NK-92 (cell line): ENCODE measurements around the gene SIPA1L3.
"Not testable (repeated sequence)": the region's sequence is repeated elsewhere in the genome, so short reads cannot be mapped to it uniquely, and the experiment has no call there.

Experiments
- DNase-seq: peaks from one replicate; lab custom pipeline; 2025; ENCODE audit not compliant: unreplicated experiment; lab: John Stamatoyannopoulos, UW

Gene SIPA1L3

DNA sequence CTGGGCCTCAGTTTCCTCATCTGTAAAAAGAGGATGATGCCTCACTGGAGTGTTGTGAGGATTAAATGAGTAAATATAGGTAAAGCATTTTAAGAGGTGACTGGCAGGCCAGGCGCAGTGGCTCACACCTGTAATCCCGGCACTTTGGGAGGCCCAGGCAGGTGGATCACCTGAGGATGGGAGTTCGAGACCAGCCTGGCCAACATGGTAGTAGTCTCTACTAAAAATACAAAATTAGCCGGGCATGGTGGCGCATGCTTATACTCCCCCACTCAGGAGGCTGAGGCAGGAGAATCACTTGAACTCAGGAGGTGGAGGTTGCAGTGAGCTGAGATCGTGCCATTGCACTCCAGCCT is 317.8 kb downstream of the SIPA1L3 start:
- DNase-seq = not testable (repeated sequence)

DNA sequence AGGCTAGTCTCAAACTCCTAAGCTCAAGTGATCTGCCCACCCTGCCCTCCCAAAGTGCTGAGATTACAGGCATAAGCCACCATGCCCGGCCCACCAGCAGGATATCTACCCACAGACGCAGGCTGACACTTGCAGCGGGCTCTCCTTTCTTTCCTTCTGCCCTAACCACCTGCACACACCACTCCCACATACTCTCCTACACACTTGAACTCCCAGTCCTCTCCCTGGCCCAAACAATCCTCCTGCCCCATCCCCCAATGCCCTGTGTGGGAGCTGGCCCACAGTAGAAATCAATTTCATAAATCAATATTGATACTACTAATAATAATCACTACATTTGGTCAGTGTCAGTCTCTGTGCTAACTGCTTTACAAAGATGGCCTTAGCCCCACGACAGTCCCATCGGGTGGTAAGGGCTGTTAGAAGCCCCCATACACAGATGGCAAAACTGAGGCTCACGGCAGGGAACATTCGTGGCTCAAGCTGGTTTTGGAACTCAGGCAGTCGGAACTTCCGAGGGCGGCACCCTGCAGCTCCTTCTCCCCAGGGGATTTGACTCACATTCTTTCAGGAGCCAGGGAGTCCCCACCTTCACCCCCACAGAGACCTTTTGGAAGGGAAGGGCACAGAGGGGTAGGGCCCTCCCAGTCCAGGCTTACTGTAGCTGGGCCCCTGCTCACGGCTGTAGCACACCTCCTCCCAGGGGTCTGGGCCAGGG is 320.4 kb downstream of the SIPA1L3 start:
- no peak for DNase-seq

DNA sequence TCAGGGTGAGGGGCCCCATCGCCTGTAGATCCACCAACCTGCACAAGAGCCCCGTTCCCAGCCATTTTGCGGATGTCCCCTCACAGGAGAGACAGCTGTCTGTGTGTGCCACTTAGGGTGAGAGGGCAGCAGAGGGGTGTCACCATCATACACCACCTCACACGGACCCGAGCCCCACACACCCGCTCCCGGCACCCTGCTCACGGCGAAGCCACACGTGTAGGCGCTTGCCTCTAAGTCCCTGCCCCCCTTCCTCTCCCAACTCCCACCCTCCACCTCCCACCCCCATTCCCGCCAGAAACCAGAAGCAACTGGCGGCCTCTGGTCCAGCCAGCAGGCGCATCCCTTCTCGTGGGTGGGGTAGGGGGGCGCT is 321.0 kb downstream of the SIPA1L3 start:
- DNase-seq = no peak

DNA sequence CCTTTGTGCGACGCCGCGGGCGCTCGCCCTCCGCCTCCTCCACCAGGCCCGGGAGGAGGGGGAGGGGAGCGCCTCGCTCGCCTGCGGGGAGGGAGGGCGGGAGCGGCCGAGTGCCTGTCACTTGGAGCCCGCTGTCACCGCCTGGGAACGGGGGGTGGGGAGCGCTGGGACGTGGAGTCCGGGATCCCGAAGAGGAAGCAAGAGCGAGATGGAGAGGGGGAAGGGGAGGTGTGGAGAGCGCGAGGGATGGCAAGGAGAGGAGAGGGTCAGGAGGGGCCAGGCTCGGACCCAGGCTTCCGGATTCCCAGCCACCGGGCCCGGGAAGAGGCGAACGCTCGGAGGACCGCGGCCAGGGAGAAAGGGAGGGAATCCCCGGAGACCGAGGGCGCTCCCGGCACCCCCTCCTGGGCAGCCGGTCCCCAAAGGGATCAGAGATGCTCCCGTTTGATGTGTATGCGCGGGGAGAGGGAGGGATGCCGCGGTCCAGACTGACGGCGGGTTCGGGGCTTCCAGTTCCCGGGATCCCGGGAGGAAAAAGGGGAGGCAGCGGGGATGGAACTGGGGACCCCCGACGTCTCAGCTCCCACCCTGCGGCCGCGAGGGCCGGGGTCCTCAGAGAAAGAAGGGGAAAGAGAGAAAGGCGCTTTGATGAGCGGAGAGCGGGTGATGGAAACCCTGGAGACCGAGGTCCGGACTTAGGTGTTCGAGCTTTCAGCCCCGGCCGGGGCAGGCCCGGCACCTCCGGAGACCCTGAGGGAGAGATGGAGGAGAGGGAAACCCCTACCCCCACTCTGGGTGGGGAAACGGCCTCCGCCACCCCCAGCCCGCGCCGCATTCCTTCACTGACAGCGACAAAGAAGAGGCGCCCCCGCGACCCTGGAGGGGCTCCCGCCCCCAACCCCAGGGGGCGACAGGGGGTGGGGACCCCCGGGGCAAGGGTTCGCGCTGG is 321.8 kb downstream of the SIPA1L3 start:
- no peak for DNase-seq

DNA sequence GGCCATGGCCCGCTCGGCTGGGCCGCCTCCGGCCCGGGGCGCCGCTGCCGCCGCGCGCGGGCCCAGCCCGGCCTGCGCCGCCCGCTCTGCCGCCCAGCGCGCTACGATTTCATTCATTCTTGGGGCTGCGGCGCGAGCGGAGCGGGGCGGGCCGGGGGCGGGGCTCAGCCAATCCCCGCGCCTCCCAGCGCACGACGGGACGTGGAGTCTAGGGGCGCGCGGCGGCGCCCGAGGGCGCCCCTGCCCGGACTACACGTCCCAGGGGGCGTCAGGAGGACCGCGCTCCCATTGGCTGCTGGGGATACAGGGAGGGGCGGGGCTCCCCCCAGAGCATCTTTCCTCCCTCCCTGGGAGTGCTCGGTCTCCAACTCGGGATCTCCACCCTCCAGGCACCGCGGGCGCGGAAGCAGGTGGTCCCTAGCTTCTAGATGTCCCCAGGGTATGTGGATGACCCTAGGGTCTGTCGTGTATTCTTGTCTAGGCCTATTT is 322.6 kb downstream of the SIPA1L3 start:
- DNase-seq = no peak

DNA sequence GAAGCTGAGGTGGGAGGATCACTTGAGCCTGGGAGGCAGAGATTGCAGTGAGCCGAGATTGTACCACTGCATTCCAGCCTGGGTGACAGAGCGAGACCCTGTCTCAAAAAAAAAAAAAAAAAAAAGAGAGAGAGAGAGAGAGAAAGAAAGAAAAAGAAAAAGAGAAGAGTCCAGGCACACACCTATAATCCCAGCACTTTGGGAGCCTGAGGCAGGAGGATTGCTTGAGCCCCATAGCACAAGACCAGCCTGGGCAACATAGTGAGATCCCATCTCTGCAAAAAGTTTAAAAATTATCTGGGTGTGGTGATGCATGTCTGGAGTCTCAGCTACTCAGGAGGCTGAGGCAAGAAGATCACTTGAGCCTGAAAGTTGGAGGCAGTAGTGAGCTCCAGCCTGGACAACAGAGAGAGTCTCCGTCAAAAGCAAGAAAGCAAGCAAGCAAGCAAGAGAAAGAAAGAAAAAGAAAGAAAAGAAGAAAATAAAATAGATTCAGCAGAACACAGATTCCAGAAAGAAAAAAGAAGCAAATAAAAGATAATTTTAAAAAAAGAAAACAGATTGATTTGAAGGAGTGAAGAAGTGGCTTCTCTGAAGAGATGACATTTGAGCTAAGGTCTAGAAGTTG is 323.6 kb downstream of the SIPA1L3 start:
- not testable (repeated sequence) for DNase-seq

DNA sequence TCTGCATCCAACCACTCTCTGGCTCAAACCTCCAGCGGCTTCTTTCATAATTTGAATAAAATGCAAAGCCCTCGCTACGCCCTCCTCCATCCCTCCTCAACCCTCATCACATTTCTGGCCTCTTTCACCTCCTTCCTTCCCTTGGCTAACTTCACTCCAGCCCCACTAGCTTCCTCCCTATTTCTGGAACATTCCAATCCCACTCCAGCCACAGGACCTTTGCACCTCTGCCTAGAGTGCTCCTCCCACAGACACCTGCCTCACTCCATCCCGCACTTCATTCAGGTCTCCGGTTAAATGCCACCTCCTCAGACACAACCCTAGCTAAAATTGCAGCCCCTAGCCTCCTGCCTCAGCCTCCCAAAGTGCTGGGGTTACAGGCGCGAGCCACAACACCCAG is 324.9 kb downstream of the SIPA1L3 start:
- DNase-seq = no peak

DNA sequence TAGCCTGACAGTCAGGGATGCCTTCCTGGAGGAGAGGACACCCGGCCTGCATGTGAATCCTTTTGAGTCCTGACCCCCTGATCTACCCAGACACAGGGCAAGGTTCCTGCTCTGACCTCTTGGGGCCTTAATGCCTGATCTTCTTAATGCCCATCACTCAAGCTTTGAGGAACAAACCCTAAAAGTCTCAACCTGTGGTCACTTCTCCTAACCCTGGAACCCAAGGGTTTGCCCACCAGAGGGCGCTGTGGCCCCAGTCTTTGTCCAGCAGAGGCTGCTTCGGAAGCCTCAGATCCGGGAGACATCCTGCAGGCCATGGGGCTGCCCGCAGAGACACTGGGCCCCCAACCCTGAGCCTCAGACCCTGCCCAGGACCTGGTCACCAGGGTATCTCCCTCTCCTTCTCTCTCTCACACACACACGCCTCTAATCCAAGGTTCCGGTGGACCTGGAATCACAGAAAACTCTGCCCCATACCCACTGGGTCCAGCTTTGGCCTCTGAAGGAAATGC is 326.8 kb downstream of the SIPA1L3 start:
- no peak for DNase-seq

DNA sequence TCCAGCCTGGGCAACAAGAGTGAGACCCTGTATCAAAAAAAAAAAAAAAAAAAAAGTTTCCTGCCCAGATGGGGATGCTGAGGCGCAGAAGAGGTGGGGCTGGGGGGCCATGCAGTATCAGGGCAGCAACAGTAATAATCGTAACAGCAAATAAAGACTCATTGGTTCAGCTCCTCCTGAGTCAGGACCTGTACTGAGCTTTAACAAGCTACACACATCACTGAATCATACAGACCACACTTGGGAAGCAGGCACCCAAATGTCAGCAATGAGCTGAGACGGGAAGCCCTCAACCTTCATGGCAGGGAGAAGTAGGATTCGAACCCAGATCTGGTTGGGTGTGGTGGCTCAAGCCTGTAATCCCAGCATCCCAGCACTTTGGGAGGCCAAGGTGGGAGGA is 327.6 kb downstream of the SIPA1L3 start:
- no peak for DNase-seq

DNA sequence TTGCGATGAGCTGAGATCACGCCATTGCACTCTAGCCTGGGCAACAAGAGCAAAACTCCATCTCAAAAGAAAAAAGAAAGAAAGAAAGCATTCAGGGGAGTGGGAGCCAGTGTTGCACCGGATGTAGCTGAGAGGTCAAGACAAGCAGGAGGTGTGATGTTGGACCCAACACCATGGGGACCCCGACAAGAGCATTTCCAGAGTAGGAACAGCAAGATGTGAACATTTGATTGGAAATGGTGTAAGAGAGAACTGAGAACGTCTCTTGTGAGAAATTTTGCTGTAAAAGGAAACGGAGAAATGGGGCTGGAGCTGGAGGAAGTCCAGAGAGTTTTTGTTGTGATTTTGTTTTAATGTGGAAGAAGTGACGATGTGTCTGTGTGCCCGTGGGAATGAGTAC is 332.8 kb downstream of the SIPA1L3 start:
- DNase-seq = no peak

DNA sequence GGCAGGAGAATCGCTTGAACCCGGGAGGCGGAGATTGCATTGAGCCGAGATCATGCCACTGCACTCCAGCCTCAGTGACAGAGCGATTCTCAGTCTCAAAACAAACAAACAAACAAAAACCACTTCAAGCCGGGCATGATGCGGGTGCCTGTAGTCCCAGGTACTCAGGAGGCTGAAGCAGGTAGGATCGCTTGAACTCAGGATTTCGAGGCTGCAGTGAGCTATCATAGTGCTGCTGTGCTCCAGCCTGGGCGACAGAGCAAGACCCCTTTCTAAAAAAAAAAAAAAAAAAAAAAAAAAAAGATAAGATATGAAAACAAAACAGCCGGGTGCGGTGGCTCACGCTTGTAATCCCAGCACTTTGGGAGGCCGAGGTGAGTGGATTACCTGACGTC is 336.3 kb downstream of the SIPA1L3 start:
- no peak for DNase-seq

DNA sequence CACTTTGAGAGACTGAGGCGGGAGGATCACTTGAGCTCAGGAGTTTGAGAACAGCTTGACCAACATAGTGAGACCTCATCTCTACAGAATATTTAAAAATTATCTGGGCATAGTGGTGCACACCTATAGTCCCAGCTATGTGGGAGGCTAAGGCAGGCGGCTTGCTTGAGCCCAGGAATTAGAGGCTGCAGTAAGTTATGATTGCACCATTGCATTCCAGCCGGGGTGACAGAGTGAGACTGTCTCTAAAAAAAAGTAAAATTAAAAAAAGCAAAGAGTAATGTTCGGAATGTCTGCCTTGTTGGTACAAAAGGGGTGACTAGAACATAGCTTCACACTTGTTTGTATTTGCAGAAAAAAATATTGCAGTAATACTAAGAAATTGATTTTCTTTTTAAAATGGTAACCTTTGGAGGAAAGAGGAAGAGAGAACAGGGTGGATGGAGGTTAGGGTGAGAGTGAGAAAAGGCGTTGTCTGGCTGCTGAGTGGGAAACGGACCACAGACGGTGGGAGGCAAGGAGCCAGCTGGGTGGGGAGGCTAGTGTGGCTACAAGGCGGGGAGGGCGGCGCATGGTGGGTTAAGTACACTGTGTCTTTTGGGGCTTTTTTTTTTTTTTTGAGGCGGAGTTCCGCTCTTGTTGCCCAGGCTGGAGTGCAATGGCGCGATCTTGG is 339.0 kb downstream of the SIPA1L3 start:
- DNase-seq = no peak

DNA sequence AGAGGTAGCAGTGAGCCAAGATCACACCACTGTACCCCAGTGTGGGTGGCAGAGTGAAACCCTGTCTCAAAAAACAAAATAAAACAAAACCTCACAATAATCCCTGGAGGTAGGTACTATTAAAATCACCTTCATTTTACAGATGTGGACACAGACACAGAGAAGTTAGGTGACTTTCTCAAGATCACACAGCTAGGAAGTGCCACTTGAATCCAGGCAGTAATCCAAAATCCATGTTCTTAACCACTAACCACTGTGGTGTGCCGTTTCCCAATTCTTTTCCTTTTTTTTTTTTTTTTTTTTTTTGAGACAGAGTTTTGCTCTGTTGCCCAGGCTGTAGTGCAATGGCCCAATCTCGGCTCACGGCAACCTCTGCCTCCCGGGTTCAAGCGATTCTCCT is 340.1 kb downstream of the SIPA1L3 start:
- DNase-seq = no peak

DNA sequence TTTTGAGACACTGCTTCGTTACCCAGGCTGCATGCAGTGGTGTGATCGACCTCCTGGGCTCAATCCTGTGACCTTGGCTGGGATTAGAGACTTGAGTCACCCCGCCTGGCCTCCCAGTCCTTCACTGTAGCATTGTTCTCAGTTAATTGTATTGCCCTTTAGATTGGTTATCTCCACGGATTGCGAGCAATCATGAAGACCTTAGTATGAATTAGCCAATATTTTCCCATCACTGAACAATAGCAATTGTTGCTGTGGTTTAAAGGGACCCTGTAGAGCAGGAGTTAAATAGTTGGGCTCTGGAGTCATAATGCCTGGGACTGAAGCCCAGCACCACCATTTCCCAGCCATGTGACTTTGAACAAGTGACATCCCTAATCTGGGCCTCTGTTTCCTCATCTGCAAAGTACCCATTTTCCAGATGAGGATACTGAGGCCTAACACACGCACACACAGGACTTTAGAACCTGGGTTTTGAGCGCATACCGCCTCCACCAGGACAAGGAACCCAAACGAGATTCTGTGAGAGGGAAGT is 340.8 kb downstream of the SIPA1L3 start:
- DNase-seq = no peak

DNA sequence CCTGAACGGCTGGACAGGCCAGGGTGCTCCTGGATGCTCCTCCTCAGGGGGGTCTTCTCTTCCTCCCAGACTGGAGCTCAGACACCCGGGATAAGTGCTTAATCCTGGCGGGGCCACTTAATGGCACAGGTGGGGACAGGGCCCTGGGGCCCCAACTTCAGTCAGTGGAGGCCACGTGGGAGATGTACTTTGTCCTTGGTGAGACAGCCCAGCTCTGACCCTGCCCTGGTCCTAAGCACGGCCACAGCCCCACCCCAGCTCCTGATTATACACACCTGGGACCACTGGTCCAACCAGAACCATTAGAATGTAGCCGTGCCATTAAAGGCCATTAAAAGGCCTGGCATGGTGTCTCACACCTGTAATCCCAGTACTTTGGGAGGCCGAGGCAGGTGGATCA is 341.4 kb downstream of the SIPA1L3 start:
- no peak for DNase-seq

DNA sequence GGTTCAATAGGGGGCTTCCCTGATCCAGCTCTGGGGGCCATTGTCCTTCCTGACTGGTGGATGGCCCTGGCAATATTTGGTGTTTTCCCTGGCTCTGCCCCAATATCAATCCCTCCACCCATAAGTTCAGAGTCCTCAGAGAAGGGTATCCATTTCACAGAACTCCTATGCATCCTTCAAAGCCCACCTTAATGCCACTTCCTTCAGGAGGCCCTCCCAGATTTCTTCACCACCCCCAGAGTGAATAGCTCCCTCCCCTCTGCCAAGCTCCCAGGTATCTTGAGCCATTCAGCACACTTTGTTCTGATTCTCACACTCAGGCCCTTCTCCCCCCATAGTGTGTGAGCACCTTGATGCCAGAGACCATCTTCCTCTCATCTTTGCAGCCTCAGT is 343.4 kb downstream of the SIPA1L3 start:
- no peak for DNase-seq

DNA sequence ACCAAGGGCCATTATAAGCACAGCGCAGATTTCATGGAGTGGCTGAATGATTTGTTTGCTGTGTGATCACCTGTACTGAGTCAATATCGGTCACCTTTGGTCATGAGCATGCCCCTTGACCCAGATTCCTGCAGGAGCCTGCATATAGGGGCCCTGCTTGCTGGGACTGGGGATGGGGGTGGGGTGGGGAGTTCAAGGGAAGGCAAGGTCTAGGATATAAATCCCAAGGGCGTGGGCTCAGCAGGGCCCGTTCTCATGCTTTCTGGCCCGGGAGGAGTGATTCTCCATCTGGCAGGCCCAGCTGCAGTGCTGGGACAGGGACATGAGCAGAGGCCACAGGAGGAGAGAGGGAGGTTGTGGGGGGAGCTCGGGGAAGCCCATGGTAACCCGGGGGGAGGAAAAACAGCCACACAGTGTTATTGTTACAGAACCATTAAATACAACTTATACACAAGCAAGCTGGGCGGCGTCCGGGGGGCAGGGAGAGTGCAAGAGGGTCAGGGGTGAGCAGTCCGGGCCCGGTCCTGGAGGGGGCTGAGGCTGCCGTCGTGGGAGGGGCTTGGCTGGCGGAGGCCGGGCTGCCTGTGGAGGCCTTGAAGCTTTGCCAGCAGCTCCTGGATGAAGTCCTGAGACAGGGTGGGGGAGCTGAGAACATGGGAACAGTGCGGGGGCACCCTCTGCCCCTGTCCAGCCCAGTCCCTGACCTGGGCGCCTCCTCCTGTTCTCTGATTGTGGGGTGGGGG is 344.0 kb downstream of the SIPA1L3 start:
- no peak for DNase-seq

DNA sequence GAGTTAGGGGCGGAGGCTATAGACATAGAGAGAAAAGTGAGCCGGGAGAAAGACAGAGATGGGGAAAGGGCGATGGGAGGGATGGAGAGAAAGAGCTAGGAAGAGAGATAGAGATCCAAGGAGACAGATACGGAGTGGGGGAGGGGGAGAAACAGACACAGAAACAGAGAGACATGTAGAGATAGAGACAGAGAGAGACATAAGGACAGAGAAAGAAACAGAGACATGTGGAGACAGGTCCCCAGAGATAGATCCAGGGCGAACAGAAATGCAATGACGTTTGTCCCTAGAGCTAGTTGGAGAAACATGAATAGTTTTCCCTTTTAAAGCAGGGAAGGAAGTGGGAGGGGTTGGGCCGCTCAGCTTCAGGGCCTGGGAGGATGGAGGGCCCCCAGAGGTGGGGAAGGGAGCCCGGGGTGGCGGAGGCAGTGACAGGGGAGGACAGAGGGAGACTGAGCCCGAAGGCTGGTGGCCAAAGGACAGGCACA is 344.6 kb downstream of the SIPA1L3 start:
- DNase-seq = no peak

DNA sequence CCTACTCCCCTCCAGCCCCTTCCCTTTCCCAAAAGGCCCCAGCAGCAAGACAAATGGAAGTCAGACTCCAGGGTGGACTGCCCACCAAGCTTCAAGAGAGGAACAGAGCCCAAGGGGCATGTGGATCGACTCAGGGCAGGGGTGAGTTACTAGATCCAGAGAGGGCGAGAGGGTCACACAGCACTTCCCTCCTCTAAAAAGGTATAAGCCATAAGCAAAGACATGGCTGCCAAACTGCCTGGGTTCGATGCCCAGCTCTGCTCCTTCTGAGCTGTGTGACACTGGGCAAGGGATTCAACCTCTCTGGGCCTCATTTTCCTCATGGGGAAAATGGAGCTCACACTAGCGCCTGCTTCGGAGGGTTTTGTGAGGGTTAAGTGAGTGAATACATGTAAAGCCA is 345.4 kb downstream of the SIPA1L3 start:
- no peak for DNase-seq
